ENCODE results near the gene SRP54. TPM values are rescaled to one million over a fixed set of nuclear protein-coding genes. Genes with fewer than 3 reads are reported as not detected.

SRP54 gene
- total and polyA plus RNA-seq, 2 of the 8 experiments (the other 6 are each of a cell fraction or from before 2014, with no cell fraction given): 19.7 to 60.0 TPM

DNA sequence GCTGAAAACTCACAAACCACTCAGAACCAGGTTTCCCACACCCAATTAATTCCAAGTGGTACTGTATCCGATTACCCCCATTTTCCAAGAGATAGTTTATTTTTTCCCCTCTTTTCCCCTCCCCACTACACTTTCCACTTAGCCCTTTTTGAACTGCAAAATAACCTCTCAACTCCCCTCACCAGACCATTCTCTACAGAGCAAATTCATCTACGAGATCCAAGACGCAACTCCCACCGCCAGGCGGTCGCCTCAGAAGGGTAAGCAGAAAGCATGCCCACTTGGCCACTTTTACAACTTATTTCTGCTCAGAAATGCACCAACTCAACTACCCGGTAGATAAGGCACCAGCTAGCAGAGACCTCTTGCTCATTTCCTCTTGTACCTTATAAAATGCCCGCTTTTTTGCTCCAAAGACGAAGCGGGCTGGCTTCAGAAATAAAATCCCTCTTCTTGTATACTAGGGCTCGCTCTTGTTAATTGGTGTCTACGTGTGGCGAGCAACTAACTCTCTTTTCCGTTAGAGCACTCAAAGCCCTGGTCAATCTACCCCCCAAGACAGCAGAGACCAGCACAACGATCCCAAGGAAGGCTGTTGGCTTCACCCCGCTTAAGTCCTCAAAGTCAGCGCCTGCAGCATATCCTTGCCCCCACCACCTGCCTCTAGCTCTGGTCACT, 910 bp upstream of the SRP54 start:
- DNase-seq (ENCODE audit: low read depth in 1 of 2, low spot score in 2 of 2) (no peak), FAIRE-seq (no peak)
- Histone ChIP-seq H3K79me1 (ENCODE audit: low read depth, low read length) (peaks cover 5% of the 10 kb centered on the region; the same call in 1 of the 2 replicates), H2AK5ac (ENCODE audit: low read depth, low read length) (no peak overlapping the region), H2BK5ac (ENCODE audit: low read depth, low read length) (peak overlapping the region; percentile 46), H3K4ac (replicated peaks; ENCODE audit: insufficient read length, low read depth, low read length) (peak overlapping the region; percentile 41), H3K27me3 (replicated peaks in 1 of 4; ENCODE audit: control insufficient read depth in 3 of 4, extremely low read depth in 1 of 4, insufficient read depth in 3 of 4, low read length in 3 of 4) (no peaks in the 10 kb centered on the region), H3K56ac (replicated peaks; ENCODE audit: insufficient read length, low read depth, low read length) (peak overlapping the region; percentile 48), H2BK15ac (ENCODE audit: low read length) (0 out of 2 replicates have a peak overlapping the region, but pooled peaks have one; percentile 46), H3K4me2 (ENCODE audit: insufficient read depth in 1 of 2, low read depth in 2 of 2, low read length in 2 of 2) (peak overlapping the region; percentile 73 to 98), H4K5ac (ENCODE audit: insufficient read length, low read depth, low read length) (peak overlapping the region; percentile 68), H4K20me1 (replicated peaks in 1 of 2; ENCODE audit: control insufficient read depth in 1 of 2, insufficient read depth in 2 of 2, low read length in 2 of 2) (no peaks in the 10 kb centered on the region), H3K14ac (ENCODE audit: insufficient read length) (no peak overlapping the region), H3K4me3 (ENCODE audit: extremely low read depth in 1 of 4, insufficient read depth in 2 of 4, low read depth in 3 of 4, low read length in 4 of 4) (peak overlapping the region; percentile 76 to 84 (median 79)), H3K9me3 (ENCODE audit: insufficient read depth in 2 of 2, low read depth in 1 of 2, low read length in 1 of 2) (no peaks in the 10 kb centered on the region), H2BK12ac (ENCODE audit: low read depth, low read length) (no peak overlapping the region), H4K91ac (replicated peaks; ENCODE audit: insufficient read length, low read length) (peak overlapping the region; percentile 42), H3K4me1 (replicated peaks in 1 of 4; ENCODE audit: control insufficient read depth in 3 of 4, insufficient read depth in 4 of 4, low read length in 3 of 4) (peaks cover 0 to 5% (median 2%) of the 10 kb centered on the region in 4 experiments; a peak in 3 of 7 replicates), H3K36me3 (ENCODE audit: control insufficient read depth in 2 of 4, insufficient read depth in 4 of 4, low read length in 3 of 4) (no peaks in the 10 kb centered on the region), H3K23ac (ENCODE audit: insufficient read length) (no peak overlapping the region), H3K27ac (ENCODE audit: low read depth, low read length) (peak overlapping the region; percentile 97), H4K8ac (ENCODE audit: extremely low read depth, insufficient read depth, low read length) (0 out of 2 replicates have a peak overlapping the region, but pooled peaks have one; percentile 52), H2AFZ (ENCODE audit: low read length) (peak overlapping the region; percentile 6), H3K9ac (replicated peaks in 1 of 4; ENCODE audit: extremely low read depth in 1 of 4, low read depth in 3 of 4, low read length in 3 of 4) (peak overlapping the region in 3 of 4 experiments; percentile 75 to 85 (median 79); a peak in 6 of 7 replicates), H3K79me2 (ENCODE audit: control insufficient read depth in 1 of 2, insufficient read depth in 2 of 2, low read length in 2 of 2) (peaks cover 0 to 67% of the 10 kb centered on the region in 2 experiments; a peak in 2 of 4 replicates), H2BK20ac (ENCODE audit: low read length) (no peak overlapping the region), H3K23me2 (ENCODE audit: low read depth, low read length) (peaks cover 12% of the 10 kb centered on the region), H2BK120ac (replicated peaks; ENCODE audit: low read depth, low read length) (no peak overlapping the region), H3K18ac (ENCODE audit: extremely low read depth, low read length) (peak overlapping the region; percentile 82)
- ChIA-PET CTCF (ENCODE audit: partially characterized antibody) (interaction anchor here (1.0 to 1.9 kb wide), 8 partner anchors 10 to 440 kb away, joined by 3 to 7 read pairs (median 4); partner anchors contain the start of gene BAZ1A), POLR2A (ENCODE audit: partially characterized antibody) (interaction anchor here (0.5 to 2.4 kb wide), 19 partner anchors 8 to 653 kb away, joined by 3 to 14 read pairs (median 3); partner anchors contain the start of genes BAZ1A, PPP2R3C, PRORP and SPTSSA)
- WGBS, 2 experiments (ENCODE audit: extremely low coverage in 1 of 2, insufficient coverage in 1 of 2, insufficient read length in 1 of 2, insufficient replicate concordance in 2 of 2, low coverage in 1 of 2, low lambda C conversion rate in 2 of 2, missing lambda C conversion rate in 1 of 2): 2% methylated on average over 17 of the region's 17 CpGs; no CpG with 5 or more reads in 1 of the 2 experiments
- TF ChIP-seq POLR2A (IDR thresholded peaks at IDR 0.05; ENCODE audit: control extremely low read depth in 1 of 2, low read depth in 2 of 2, low read length in 2 of 2) (peak in 1 of 2 experiments; percentile 16; a peak in 2 of 3 replicates), CBX5 (IDR thresholded peaks at IDR 0.05; ENCODE audit: low read depth, low read length) (no peak), KDM4A (IDR thresholded peaks at IDR 0.05; ENCODE audit: low read depth, low read length, severe bottlenecking) (peak; percentile 23)
- TF ChIP-seq, protein P1, sequence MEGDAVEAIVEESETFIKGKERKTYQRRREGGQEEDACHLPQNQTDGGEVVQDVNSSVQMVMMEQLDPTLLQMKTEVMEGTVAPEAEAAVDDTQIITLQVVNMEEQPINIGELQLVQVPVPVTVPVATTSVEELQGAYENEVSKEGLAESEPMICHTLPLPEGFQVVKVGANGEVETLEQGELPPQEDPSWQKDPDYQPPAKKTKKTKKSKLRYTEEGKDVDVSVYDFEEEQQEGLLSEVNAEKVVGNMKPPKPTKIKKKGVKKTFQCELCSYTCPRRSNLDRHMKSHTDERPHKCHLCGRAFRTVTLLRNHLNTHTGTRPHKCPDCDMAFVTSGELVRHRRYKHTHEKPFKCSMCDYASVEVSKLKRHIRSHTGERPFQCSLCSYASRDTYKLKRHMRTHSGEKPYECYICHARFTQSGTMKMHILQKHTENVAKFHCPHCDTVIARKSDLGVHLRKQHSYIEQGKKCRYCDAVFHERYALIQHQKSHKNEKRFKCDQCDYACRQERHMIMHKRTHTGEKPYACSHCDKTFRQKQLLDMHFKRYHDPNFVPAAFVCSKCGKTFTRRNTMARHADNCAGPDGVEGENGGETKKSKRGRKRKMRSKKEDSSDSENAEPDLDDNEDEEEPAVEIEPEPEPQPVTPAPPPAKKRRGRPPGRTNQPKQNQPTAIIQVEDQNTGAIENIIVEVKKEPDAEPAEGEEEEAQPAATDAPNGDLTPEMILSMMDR (IDR thresholded peaks at IDR 0.05; ENCODE audit: control extremely low read depth in 1 of 3, insufficient read depth in 1 of 3, low read depth in 1 of 3, low read length in 3 of 3): peak in 1 of 3 experiments; percentile 30; a peak in 1 of 4 replicates

All from H1 (cell line).